HUDEP-2 (cell line): ENCODE results near the gene EDARADD.
"Not testable (repeated sequence)": the region's sequence is repeated elsewhere in the genome, so short reads cannot be mapped to it uniquely, and the experiment has no call there.

Experiments
- DNase-seq, 76 experiments: peaks; one replicate each; lab custom pipeline; 2025; ENCODE audit not compliant: unreplicated experiment in 76 of 76; lab: John Stamatoyannopoulos, UW

The EDARADD gene

GRCh38 chr1:236393681-236394481 is at the start of gene EDARADD:
TSS of gene EDARADD (plus strand) at chr1:236394286. CDS start at chr1:236394445, 159 bp downstream.
- no peak for DNase-seq

- DNase-seq = peak in 4 of 76 experiments; percentile 3 to 7 (median 4)
Measured at GRCh38 chr1:236345728-236346127, 48.4 kb upstream of the EDARADD start.

GRCh38 chr1:236348071-236348470 is 46.0 kb upstream of the EDARADD start:
- DNase-seq = no peak

GRCh38 chr1:236350308-236350707 is 43.8 kb upstream of the EDARADD start:
- DNase-seq = no peak

GRCh38 chr1:236351875-236352573 is 42.1 kb upstream of the EDARADD start:
- peak in 2 of 76 experiments; percentile 13 to 30 for DNase-seq

- DNase-seq = not testable (repeated sequence)
Measured at GRCh38 chr1:236352747-236353146, 41.3 kb upstream of the EDARADD start.

GRCh38 chr1:236353813-236354212 is 40.3 kb upstream of the EDARADD start:
- no peak for DNase-seq

GRCh38 chr1:236354330-236355147 is 39.5 kb upstream of the EDARADD start:
- DNase-seq = peak in 2 of 76 experiments; percentile 13 to 29

GRCh38 chr1:236356141-236356540 is 37.9 kb upstream of the EDARADD start:
- DNase-seq = no peak

- no peak for DNase-seq
Measured at GRCh38 chr1:236361909-236362590, 32.0 kb upstream of the EDARADD start.

GRCh38 chr1:236363237-236363636 is 30.8 kb upstream of the EDARADD start:
- DNase-seq = no peak

- no peak for DNase-seq
Measured at GRCh38 chr1:236365999-236366570, 28.0 kb upstream of the EDARADD start.

GRCh38 chr1:236366681-236367080 is 27.4 kb upstream of the EDARADD start:
- not testable (repeated sequence) for DNase-seq

- no peak for DNase-seq
Measured at GRCh38 chr1:236370420-236370819, 23.7 kb upstream of the EDARADD start.

- DNase-seq = no peak
Measured at GRCh38 chr1:236371083-236371482, 23.0 kb upstream of the EDARADD start.

- no peak for DNase-seq
Measured at GRCh38 chr1:236377832-236378535, 16.1 kb upstream of the EDARADD start.

GRCh38 chr1:236381565-236382158 is 12.4 kb upstream of the EDARADD start:
- no peak for DNase-seq

- DNase-seq = no peak
Measured at GRCh38 chr1:236388332-236388731, 5.8 kb upstream of the EDARADD start.

GRCh38 chr1:236389253-236389652 is 4.8 kb upstream of the EDARADD start:
- no peak for DNase-seq
